NOMO-1 treated with DMSO at 0.1 percent for 48 hours (cell line): ENCODE data around the gene ERI3.

ENCODE experiments used
- DNase-seq: peaks from one replicate; lab custom pipeline; 2025; ENCODE audit not compliant: unreplicated experiment; lab: John Stamatoyannopoulos, UW

Gene ERI3

GRCh38 chr1:44289530-44289929 lies 65.5 kb downstream of the ERI3 start:
- no peak for DNase-seq

- no peak for DNase-seq
Measured at GRCh38 chr1:44288883-44289282, 66.2 kb downstream of the ERI3 start.

GRCh38 chr1:44284184-44284583 lies 70.9 kb downstream of the ERI3 start:
- DNase-seq: no peak

- DNase-seq: no peak
Measured at GRCh38 chr1:44283524-44284173, 71.4 kb downstream of the ERI3 start.

GRCh38 chr1:44282704-44283426 lies 72.2 kb downstream of the ERI3 start:
- no peak for DNase-seq

GRCh38 chr1:44281962-44282703 lies 72.9 kb downstream of the ERI3 start:
- DNase-seq: no peak

- no peak for DNase-seq
Measured at GRCh38 chr1:44276901-44277300, 78.2 kb downstream of the ERI3 start.

GRCh38 chr1:44275991-44276405 lies 79.1 kb downstream of the ERI3 start:
- peak; percentile 32 for DNase-seq

- no peak for DNase-seq
Measured at GRCh38 chr1:44275296-44275962, 79.6 kb downstream of the ERI3 start.

GRCh38 chr1:44273560-44274350 lies 81.3 kb downstream of the ERI3 start:
- no peak for DNase-seq

GRCh38 chr1:44272992-44273391 lies 82.1 kb downstream of the ERI3 start:
- DNase-seq: no peak

GRCh38 chr1:44271646-44272045 lies 83.4 kb downstream of the ERI3 start:
- DNase-seq: no peak

GRCh38 chr1:44270686-44271628 lies 84.1 kb downstream of the ERI3 start:
- DNase-seq: no peak

GRCh38 chr1:44268054-44268453 lies 87.0 kb downstream of the ERI3 start:
- DNase-seq: no peak

- DNase-seq: no peak
Measured at GRCh38 chr1:44267438-44267837, 87.6 kb downstream of the ERI3 start.

- no peak for DNase-seq
Measured at GRCh38 chr1:44266400-44267344, 88.4 kb downstream of the ERI3 start.

- DNase-seq: peak; percentile 27
Measured at GRCh38 chr1:44265656-44266358, 89.2 kb downstream of the ERI3 start.

- DNase-seq: no peak
Measured at GRCh38 chr1:44264451-44264771, 90.6 kb downstream of the ERI3 start.
